IMR-90 (cell line): ENCODE data around the gene ENO2. TPM values are rescaled to one million over a fixed set of nuclear protein-coding genes. Genes with fewer than 3 reads are reported as not detected.
A peak's percentile ranks its signal among the peaks of the same experiment; 100 is the strongest.

Experiments used
- ATAC-seq: fragments of 200-7000 bp; cut with Tn5 transposase; 2 replicates; pipeline ENCODE4 v1.9.1; 2020; ENCODE audit warnings: low read depth, mild to moderate bottlenecking, moderate library complexity
- BruUV-seq: library from RNA; stranded (reverse); fragments of 400-500 nt; replicated peaks from 2 replicates; lab custom pipeline; 2021; lab: Mats Ljungman, UMichigan
- CTCF ChIA-PET: fragments of 300-600 bp; formaldehyde crosslinking; extraction: SDS; loops from one replicate; lab custom pipeline; 2021; ENCODE audit warnings: antibody characterized with exemption; lab: Yijun Ruan, JAX
- POLR2A ChIA-PET: fragments of 300-600 bp; sonication (Branson Sonifier 250); formaldehyde crosslinking; loops from one replicate; lab custom pipeline; 2022; ENCODE audit warnings: antibody characterized with exemption; ENCODE audit not compliant: unreplicated experiment; lab: Charles Lee
- DNase-seq: peaks from one replicate; pipeline ENCODE4 v3.0.0; 2013
- H2AFZ ChIP-seq: replicated peaks from 2 replicates; pipeline ENCODE3; 2013; ENCODE audit warnings: low read length, mild to moderate bottlenecking; ENCODE audit not compliant: poor library complexity
- H2AK5ac ChIP-seq: 2 replicates; pipeline ENCODE4 v1.6.1; 2013; ENCODE audit warnings: low read depth, low read length, inconsistent platforms
- H2AK9ac ChIP-seq: replicated peaks from 2 replicates; pipeline ENCODE3; 2013; ENCODE audit warnings: mild to moderate bottlenecking, low read depth, low read length, moderate library complexity; ENCODE audit not compliant: poor library complexity
- H2BK120ac ChIP-seq: 2 replicates; pipeline ENCODE4 v1.6.1; 2013; ENCODE audit warnings: low read depth, low read length, inconsistent platforms
- H2BK15ac ChIP-seq: 3 replicates; pipeline ENCODE4 v1.6.1; 2013; ENCODE audit warnings: low read depth, low read length, inconsistent platforms
- H2BK20ac ChIP-seq: 2 replicates; pipeline ENCODE4 v1.6.1; 2013; ENCODE audit warnings: low read depth, mild to moderate bottlenecking, inconsistent platforms, low read length, moderate library complexity
- H2BK5ac ChIP-seq: 2 replicates; pipeline ENCODE4 v1.6.1; 2013; ENCODE audit warnings: mild to moderate bottlenecking, low read depth, low read length, inconsistent platforms; ENCODE audit not compliant: poor library complexity, severe bottlenecking
- H3K14ac ChIP-seq: replicated peaks from 2 replicates; pipeline ENCODE4 v1.6.1; 2013; ENCODE audit warnings: low read depth, low read length, inconsistent platforms
- H3K18ac ChIP-seq: 2 replicates; pipeline ENCODE4 v1.6.1; 2013; ENCODE audit warnings: low read depth, low read length, control low read depth
- H3K23ac ChIP-seq: 2 replicates; pipeline ENCODE4 v1.6.1; 2013; ENCODE audit warnings: low read depth, low read length, inconsistent platforms
- H3K27ac ChIP-seq: 2 replicates; pipeline ENCODE4 v1.5.1; 2013; ENCODE audit warnings: mild to moderate bottlenecking, control low read depth, low read length; ENCODE audit not compliant: insufficient read depth
- H3K27me3 ChIP-seq: 2 replicates; pipeline ENCODE4 v1.6.1; 2013; ENCODE audit warnings: low read length; ENCODE audit not compliant: control insufficient read depth, insufficient read depth
- H3K36me3 ChIP-seq: 2 replicates; pipeline ENCODE4 v1.6.1; 2013; ENCODE audit warnings: low read length, mixed read lengths; ENCODE audit not compliant: control insufficient read depth, insufficient read depth
- H3K4ac ChIP-seq: 2 replicates; pipeline ENCODE4 v1.6.1; 2013; ENCODE audit warnings: low read depth, low read length, inconsistent platforms
- H3K4me1 ChIP-seq: 2 replicates; pipeline ENCODE4 v1.6.1; 2013; ENCODE audit warnings: low read length, mixed read lengths; ENCODE audit not compliant: control insufficient read depth, insufficient read depth
- H3K4me2 ChIP-seq: 2 replicates; pipeline ENCODE4 v1.6.1; 2013; ENCODE audit warnings: low read depth, mild to moderate bottlenecking, control low read depth, low read length, moderate library complexity
- H3K4me3 ChIP-seq: 2 replicates; pipeline ENCODE4 v1.5.1; 2013; ENCODE audit warnings: low read depth, mild to moderate bottlenecking, control low read depth, low read length, moderate library complexity; ENCODE audit not compliant: insufficient read depth
- H3K56ac ChIP-seq: 2 replicates; pipeline ENCODE4 v1.6.1; 2013; ENCODE audit warnings: low read length, inconsistent platforms; ENCODE audit not compliant: insufficient read depth; ENCODE audit errors: extremely low read depth
- H3K79me1 ChIP-seq, 2 experiments: 2 replicates each; pipeline ENCODE4 v1.6.1; 2013; ENCODE audit warnings: low read length in 2 of 2, inconsistent platforms in 1 of 2, low read depth in 1 of 2
- H3K9ac ChIP-seq: 2 replicates; pipeline ENCODE4 v1.6.1; 2013; ENCODE audit warnings: low read depth, low read length, control low read depth
- H3K9me1 ChIP-seq: 2 replicates; pipeline ENCODE4 v1.6.1; 2013; ENCODE audit warnings: low read length, inconsistent platforms; ENCODE audit not compliant: insufficient read depth
- H3K9me3 ChIP-seq: 2 replicates; pipeline ENCODE4 v1.6.1; 2013; ENCODE audit warnings: low read length; ENCODE audit not compliant: control insufficient read depth, insufficient read depth
- H4K20me1 ChIP-seq: 2 replicates; pipeline ENCODE4 v1.6.1; 2013; ENCODE audit warnings: low read length, inconsistent platforms; ENCODE audit not compliant: insufficient read depth
- H4K5ac ChIP-seq: 2 replicates; pipeline ENCODE4 v1.6.1; 2013; ENCODE audit warnings: mild to moderate bottlenecking, low read depth, low read length, control low read depth
- H4K8ac ChIP-seq, 2 experiments: 2 replicates each; pipeline ENCODE4 v1.6.1; 2013; ENCODE audit warnings: low read depth in 2 of 2, low read length in 2 of 2, control low read depth in 1 of 2, inconsistent platforms in 1 of 2
- H4K91ac ChIP-seq: 2 replicates; pipeline ENCODE4 v1.6.1; 2013; ENCODE audit warnings: low read depth, low read length, inconsistent platforms; ENCODE audit not compliant: insufficient read depth
- BHLHE40 ChIP-seq: fragments of 150-350 bp; IDR thresholded peaks from 2 replicates; pipeline ENCODE4 v1.6.1; 2016; ENCODE audit warnings: mild to moderate bottlenecking, low read depth, low read length
- CHD1 ChIP-seq: IDR thresholded peaks from 2 replicates; pipeline ENCODE4 v1.6.1; 2012; ENCODE audit warnings: low read depth, low read length, improper control_type of control experiment
- ELK1 ChIP-seq: fragments of 150-350 bp; IDR thresholded peaks from 2 replicates; pipeline ENCODE4 v1.6.1; 2016; ENCODE audit warnings: low read depth, mild to moderate bottlenecking, low read length, moderate library complexity, borderline replicate concordance
- FOS ChIP-seq: fragments of 150-350 bp; IDR thresholded peaks from 2 replicates; pipeline ENCODE4 v1.6.1; 2016; ENCODE audit warnings: low read depth, low read length
- MAZ ChIP-seq: IDR thresholded peaks from 2 replicates; pipeline ENCODE4 v1.6.1; 2012; ENCODE audit warnings: low read depth, mild to moderate bottlenecking, low read length, improper control_type of control experiment, moderate library complexity, borderline replicate concordance
- MXI1 ChIP-seq: IDR thresholded peaks from 2 replicates; pipeline ENCODE4 v1.6.1; 2012; ENCODE audit warnings: low read depth, mild to moderate bottlenecking, low read length, moderate library complexity, borderline replicate concordance
- NFE2L2 ChIP-seq: fragments of 150-350 bp; IDR thresholded peaks from 2 replicates; pipeline ENCODE4 v1.6.1; 2016; ENCODE audit warnings: low read depth, mild to moderate bottlenecking, low read length
- RAD21 ChIP-seq: IDR thresholded peaks from 2 replicates; pipeline ENCODE4 v1.6.1; 2012; ENCODE audit warnings: low read length, improper control_type of control experiment
- RFX5 ChIP-seq: IDR thresholded peaks from 2 replicates; pipeline ENCODE4 v1.8.0; 2012; ENCODE audit warnings: low read depth, mild to moderate bottlenecking, low read length, moderate library complexity
- SMC3 ChIP-seq: fragments of 150-350 bp; IDR thresholded peaks from 2 replicates; pipeline ENCODE4 v1.6.1; 2016; ENCODE audit warnings: low read depth, mild to moderate bottlenecking, antibody characterized with exemption, low read length, moderate library complexity
- WGBS, 2 experiments: methylation state at CpG; one replicate each; pipeline versions ENCODE4 v1.1.5 to v1.1.7; 2013; ENCODE audit warnings: missing lambda C conversion rate in 2 of 2; ENCODE audit not compliant: insufficient read length in 1 of 2; ENCODE audit errors: extremely low coverage in 2 of 2; 5-methylcytosine and 5-hydroxymethylcytosine counted together
- dilution Hi-C: fragments of 300-500 bp; cut with HindIII; formaldehyde crosslinking; loops from one replicate; pipeline ENCODE4 v1.14.3; 2018; ENCODE audit warnings: low sequenced_read_pairs; ENCODE audit not compliant: unreplicated experiment
- in situ Hi-C: fragments of 300-500 bp; cut with MboI; formaldehyde crosslinking; loops from 3 replicates; pipeline ENCODE4 v1.14.3; 2019; ENCODE audit warnings: low sequenced_read_pairs, inconsistent platforms, mixed read lengths
- intact Hi-C: fragments of 100-400 bp; cut with micrococcal nuclease; formaldehyde crosslinking; loops from 2 replicates; pipeline ENCODE4 v1.10.0; 2022
- polyA plus RNA-seq, 3 experiments: library from polyadenylated mRNA; depleted of rRNA; stranded (reverse); fragments of >200 nt; gene quantifications; 2 replicates each; pipeline ENCODE4 v1.2.3, GENCODE V29; 2012; ENCODE audit warnings: low replicate concordance in 1 of 3
- total RNA-seq: library from RNA; depleted of rRNA; stranded (reverse); fragments of >200 nt; gene quantifications from 2 replicates; pipeline ENCODE4 v1.2.3, GENCODE V29; 2012

The ENO2 gene
- total and polyA plus RNA-seq, 2 of the 4 experiments (the other 2 are of a cell fraction): 28.3 to 92.8 TPM

GRCh38 chr12:6917491-6918231, 3.3 kb downstream of the ENO2 start:
- Histone ChIP-seq H2AK9ac (peak overlapping the region; percentile 86), H2BK5ac (no peak overlapping the region), H4K5ac (no peak overlapping the region), H3K9me1 (peaks cover 8% of the 10 kb centered on the region; the same call in 1 of the 2 replicates), H3K79me1 (peaks cover 37 to 41% of the 10 kb centered on the region in 2 experiments), H2BK15ac (no peak overlapping the region), H4K8ac (peak overlapping the region in 1 of 2 experiments; percentile 53; a peak in 1 of 4 replicates), H3K14ac (0 out of 2 replicates have a peak overlapping the region, but pooled peaks have one; percentile 67), H3K27me3 (no peaks in the 10 kb centered on the region), H3K4me3 (no peak overlapping the region), H2AK5ac (peak overlapping the region; percentile 64; the same call in 1 of the 2 replicates), H3K4ac (peak overlapping the region; percentile 39), H3K23ac (peak overlapping the region; percentile 68; the same call in 1 of the 2 replicates), H3K27ac (no peak overlapping the region), H2AFZ (peak overlapping the region; percentile 83), H3K9ac (no peak overlapping the region), H3K4me2 (no peak overlapping the region), H3K18ac (no peak overlapping the region), H3K4me1 (peaks cover 23% of the 10 kb centered on the region), H2BK20ac (no peak overlapping the region), H4K91ac (peak overlapping the region; percentile 32; the same call in 1 of the 2 replicates), H3K56ac (no peak overlapping the region), H3K9me3 (no peaks in the 10 kb centered on the region), H3K36me3 (peaks cover 44% of the 10 kb centered on the region), H4K20me1 (0 out of 2 replicates have a peak, but pooled peaks cover 6% of the 10 kb centered on the region), H2BK120ac (no peak overlapping the region; the same call in 1 of the 2 replicates)
- CTCF ChIA-PET: no interaction called here
- dilution Hi-C loops (no loop called here), in situ Hi-C loops (no loop called here), intact Hi-C loops (no loop called here)
- POLR2A ChIA-PET: no interaction called here
- no peak for ATAC-seq
- BruUV-seq: no TSS peak
- TF ChIP-seq NFE2L2: no peak
- no peak for TF ChIP-seq SMC3
- no peak for TF ChIP-seq MXI1
- TF ChIP-seq MAZ: no peak
- TF ChIP-seq RFX5: no peak
- TF ChIP-seq FOS: no peak
- no peak for TF ChIP-seq BHLHE40
- no peak for TF ChIP-seq RAD21
- no peak for TF ChIP-seq CHD1
- TF ChIP-seq ELK1: no peak
- DNase-seq: peak; percentile 65
- WGBS, 2 experiments: 50 to 100% methylated on average over 1 to 2 of the region's 14 CpGs
